ENCODE results near the gene GOPC.

Gene GOPC

DNA sequence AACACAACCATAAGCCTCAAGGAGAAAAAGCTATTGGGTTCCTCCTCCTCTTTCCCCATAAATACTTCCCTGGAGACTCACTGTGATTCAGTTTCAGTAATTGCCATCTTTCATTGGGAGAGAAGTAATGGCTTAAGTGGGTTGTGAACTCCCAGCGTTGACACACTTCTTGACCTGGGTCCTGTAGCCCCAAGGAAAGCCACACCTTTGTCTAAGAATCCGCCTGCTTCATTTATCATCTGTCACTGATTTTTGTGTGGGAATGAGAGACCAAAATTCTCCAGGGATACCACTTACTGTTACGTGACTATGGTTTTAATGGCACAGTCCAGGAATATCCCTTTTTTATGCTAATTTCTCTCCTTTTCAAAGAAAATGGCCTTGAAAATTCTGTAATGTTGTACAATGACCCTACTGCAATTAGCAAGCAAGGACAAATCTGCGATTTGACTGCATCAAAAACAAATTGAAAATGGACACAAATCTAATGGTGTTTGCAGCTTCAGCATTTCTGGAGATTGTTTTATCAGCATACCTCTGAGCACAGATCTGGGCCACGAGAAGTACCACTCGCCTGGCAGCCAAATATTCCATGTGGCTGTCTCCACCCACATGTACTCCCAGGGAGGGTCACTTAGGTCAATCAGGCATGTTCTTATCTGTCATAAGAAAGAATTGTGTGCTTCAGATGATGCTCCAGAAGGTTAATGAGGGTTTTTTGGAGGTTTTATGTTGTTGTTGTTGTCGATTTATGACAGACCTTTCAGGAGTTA is 90.1 kb downstream of the GOPC start:
- H3K4me2 ChIP-seq (ENCODE audit: low read length): no peak overlapping the region
- no peak overlapping the region for H3K9ac ChIP-seq (ENCODE audit: low read length)
- H3K36me3 ChIP-seq (ENCODE audit: control insufficient read depth, insufficient read depth, low read length): no peaks in the 10 kb centered on the region
- no peak overlapping the region for H3K56ac ChIP-seq (ENCODE audit: low read length)
- no peaks in the 10 kb centered on the region for H3K27me3 ChIP-seq (ENCODE audit: insufficient read depth, low read length, poor library complexity)
- H4K8ac ChIP-seq (ENCODE audit: low read depth, low read length): no peak overlapping the region
- H2BK15ac ChIP-seq (replicated peaks; ENCODE audit: low read depth): no peak overlapping the region
- no peaks in the 10 kb centered on the region for H3K79me2 ChIP-seq (ENCODE audit: control insufficient read depth, insufficient read depth, low read length)
- H2BK120ac ChIP-seq (ENCODE audit: low read depth, low read length): no peak overlapping the region
- H3K4ac ChIP-seq (ENCODE audit: low read depth, low read length): no peak overlapping the region
- no peak overlapping the region for H3K18ac ChIP-seq (ENCODE audit: low read length)
- no peak overlapping the region for H3K27ac ChIP-seq (ENCODE audit: low read depth, low read length)
- 100% methylated on average over 1 of the region's 7 CpGs for WGBS (ENCODE audit: extremely low coverage, insufficient coverage, low lambda C conversion rate)
- DNase-seq: no peak
- no peak overlapping the region for H2AK5ac ChIP-seq (ENCODE audit: low read length)
- H2BK5ac ChIP-seq (ENCODE audit: low read length): no peak overlapping the region
- H3K4me1 ChIP-seq (ENCODE audit: control insufficient read depth, low read depth, low read length): peaks cover 7% of the 10 kb centered on the region
- no peak overlapping the region for H3K4me3 ChIP-seq (ENCODE audit: low read length)
- no peak overlapping the region for H4K5ac ChIP-seq (ENCODE audit: low read length)
- H3K79me1 ChIP-seq (ENCODE audit: low read length): no peaks in the 10 kb centered on the region
- no peak overlapping the region for H3K23ac ChIP-seq (ENCODE audit: low read length)

Measured in mesendoderm (in vitro differentiated cells).